GM18870 (cell line): ENCODE measurements around the gene ADGRF1.

Experiments
- ATAC-seq: cut with Tn5 transposase; IDR thresholded peaks from one replicate; pipeline ENCODE4 v1.9.1; 2021; ENCODE audit warnings: moderate library complexity; ENCODE audit not compliant: unreplicated experiment

The ADGRF1 gene

GRCh38 chr6:46985943-46986342 lies 56.2 kb downstream of the ADGRF1 start:
- ATAC-seq: no peak

DNA sequence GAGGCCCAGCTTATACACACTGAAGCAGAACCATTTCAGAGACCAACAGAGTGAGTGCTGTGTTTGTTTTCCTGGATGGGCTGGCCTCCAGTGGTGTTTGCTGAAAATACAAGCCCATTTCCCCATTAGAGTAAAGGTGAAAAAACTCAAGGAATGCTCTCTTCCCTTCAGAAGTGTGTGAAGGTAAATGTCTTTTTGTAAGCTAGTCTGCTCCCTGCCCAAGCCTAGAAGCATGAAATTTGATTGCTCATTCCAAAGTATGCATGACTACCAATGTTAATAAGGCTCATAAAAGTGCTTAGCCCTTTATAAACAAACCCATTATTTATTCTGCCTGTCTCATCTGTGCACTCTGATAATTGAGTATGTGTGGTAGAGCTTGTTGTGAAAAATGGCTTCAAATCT lies 59.1 kb downstream of the ADGRF1 start:
- ATAC-seq: no peak

DNA sequence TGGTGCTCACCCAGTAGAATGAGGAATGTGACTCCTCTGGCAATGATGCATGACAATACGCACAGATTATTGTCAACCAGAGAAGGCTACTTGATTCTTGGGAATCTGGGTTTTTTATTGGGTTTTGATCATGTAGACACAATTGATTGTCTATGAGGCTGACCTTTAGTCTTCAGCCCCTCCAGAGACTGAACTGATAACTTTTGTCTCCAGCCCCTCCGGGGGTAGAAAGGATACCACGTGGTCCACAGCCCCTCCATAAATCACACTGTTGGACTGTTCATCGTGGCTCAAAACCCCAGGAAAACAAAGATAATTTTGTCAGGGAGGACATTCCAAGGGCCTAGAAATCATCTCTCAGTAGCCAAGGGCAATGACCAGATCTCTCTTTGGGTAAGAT lies 62.9 kb downstream of the ADGRF1 start:
- ATAC-seq: no peak

- ATAC-seq: no peak
Observed at GRCh38 chr6:46974786-46975185, 67.3 kb downstream of the ADGRF1 start.

DNA sequence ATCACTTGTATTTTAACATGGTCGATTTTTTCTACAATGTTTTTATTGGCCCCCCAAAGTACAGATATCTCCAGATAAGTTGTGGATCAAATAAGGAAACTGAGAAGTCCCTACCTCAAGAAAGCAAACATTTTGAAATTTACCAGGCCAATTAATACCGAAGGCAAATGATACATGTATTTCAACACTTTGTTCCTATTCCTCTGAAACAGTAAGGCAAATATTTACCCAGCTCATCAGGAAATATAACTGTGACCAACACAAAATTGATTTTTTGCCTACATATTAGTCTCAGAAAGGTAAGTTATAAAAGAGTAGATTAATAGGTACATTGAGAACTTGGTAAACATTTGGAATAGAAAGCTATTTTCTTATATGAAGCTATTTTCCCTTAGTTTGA lies 69.1 kb downstream of the ADGRF1 start:
- no peak for ATAC-seq

DNA sequence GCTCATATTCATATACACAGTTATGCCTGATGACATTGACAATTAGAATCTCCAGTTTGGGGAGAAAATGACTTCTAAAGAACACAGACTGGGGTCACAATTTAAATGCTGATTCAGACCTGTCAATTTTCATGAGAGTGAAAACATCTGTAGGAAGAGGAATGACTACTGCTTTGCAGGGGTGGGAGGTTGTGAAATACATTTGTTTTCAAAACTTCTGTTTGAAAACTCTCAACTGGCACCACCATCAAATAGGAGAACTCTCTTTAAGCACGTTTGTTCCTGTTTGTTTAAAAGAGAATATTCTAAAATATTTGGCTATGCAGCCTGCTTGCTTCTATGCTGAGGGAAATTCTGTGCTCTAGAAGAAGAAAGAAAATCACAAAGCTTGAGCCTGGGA lies 69.6 kb downstream of the ADGRF1 start:
- no peak for ATAC-seq

GRCh38 chr6:46969206-46969605 lies 72.9 kb downstream of the ADGRF1 start:
- ATAC-seq: no peak

DNA sequence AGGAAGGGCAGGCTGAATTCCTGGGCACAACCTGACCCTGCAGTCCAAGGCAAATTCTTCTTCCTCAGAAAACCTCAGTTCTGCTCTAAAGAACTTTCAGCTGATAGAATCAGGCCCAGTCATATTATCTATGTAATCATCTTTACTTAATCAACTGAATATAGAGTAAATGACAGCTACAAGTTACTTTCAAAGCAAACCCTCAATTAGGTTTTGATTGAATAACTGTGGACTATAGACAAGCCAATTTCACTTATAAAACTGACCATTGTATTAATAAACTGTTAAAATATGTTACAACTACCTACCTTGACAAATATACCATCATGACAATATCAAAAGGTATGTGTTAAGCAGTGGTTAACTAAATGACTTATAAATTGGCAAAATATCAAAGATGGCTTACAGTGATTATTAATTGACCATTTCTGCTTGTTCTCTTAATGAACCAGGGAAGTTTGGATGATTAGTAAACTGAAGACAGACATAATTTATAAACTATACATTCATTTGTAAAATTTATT lies 74.2 kb downstream of the ADGRF1 start:
- ATAC-seq: no peak

- no peak for ATAC-seq
Observed at GRCh38 chr6:46964716-46965519, 77.2 kb downstream of the ADGRF1 start.

DNA sequence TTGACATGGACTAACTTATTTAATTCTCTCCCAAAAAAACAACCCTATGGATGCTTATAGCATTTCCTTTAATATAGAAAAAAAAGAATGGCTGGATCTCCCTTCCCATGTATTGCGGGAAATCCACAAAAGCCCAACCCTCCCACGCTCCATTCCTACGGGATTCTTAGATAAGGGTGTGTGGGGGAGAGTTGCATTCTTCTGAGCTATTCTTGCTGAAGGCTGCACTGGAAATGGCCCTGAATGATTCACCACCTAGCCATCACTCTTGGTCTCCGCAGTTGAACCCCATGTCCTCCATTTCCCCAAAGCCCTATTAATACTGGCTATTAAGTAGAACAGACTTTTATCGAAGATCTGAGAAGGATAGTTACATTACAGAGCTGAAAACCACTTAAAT lies 78.5 kb downstream of the ADGRF1 start:
- ATAC-seq: no peak

- ATAC-seq: no peak
Observed at GRCh38 chr6:46963039-46963438, 79.1 kb downstream of the ADGRF1 start.

GRCh38 chr6:46961711-46962110 lies 80.4 kb downstream of the ADGRF1 start:
- no peak for ATAC-seq

DNA sequence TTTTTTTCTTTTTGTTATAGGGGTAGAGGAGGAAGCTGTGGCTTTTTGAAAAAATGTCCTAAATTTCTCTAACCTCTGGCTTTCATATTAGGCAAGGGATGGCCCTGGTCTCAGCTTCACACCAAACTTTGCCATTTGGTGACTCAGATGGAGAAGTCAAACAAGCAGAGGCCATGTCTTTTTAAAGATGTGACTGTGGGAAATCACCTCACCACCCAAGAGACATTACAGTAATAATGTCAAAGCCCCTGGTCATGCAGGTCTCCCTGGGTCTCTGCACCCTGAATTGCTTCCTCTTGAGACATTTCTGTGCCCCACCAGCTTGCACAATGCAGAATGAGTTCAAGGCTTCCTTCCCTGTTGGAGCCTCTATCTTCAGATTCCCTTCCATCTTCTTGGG lies 80.9 kb downstream of the ADGRF1 start:
- ATAC-seq: no peak

DNA sequence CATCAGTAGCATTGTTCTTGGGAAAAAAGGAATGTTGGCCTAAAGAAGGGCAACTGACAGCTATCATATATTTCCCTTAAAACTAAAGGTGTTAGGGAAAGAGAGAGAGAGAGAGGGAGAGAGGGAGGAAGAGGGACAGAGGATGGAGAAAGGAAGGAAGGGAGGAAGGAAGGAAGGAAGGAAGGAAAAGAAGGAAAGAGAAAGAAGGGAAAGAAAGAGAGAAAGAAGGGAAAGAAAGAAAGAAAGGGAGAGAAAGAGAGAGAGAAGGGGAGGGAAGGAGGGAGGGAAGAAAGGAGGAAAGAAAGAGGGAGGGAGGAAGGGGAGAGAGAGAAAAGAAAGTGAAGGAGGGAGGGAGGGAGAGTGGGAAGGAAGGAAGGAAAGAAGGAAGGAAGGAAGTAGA lies 82.7 kb downstream of the ADGRF1 start:
- no peak for ATAC-seq

GRCh38 chr6:46956409-46956808 lies 85.7 kb downstream of the ADGRF1 start:
- no peak for ATAC-seq

GRCh38 chr6:46954837-46955451 lies 87.2 kb downstream of the ADGRF1 start:
- no peak for ATAC-seq

- ATAC-seq: no peak
Observed at GRCh38 chr6:46953921-46954320, 88.2 kb downstream of the ADGRF1 start.

- ATAC-seq: no peak
Observed at GRCh38 chr6:46949632-46950280, 92.4 kb downstream of the ADGRF1 start.

DNA sequence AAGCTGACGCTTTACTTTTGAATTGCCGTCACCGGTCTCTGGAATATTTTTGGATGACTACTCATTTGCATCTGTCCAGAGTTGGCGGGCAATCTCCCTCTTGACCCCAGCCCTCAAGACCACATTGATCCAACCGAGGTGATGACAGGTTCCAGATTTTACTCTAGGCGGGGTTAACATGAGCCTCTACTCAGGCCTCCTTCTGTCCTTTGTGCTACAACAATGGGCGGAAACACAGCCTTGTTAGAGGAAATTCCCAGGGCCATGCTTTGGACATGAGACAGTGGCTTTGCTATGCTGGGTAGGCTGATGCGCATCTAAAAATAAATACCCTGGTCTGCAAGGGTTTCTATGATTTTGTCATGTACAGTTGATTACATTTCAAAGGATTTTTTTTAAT lies 93.4 kb downstream of the ADGRF1 start:
- no peak for ATAC-seq
